ENCODE results near the gene DIO2. TPM values are rescaled to one million over a fixed set of nuclear protein-coding genes. Genes with fewer than 3 reads are reported as not detected.

DIO2 gene
- total RNA-seq (2022), result 3.4 and 4.9 TPM in 2 replicates
- percentile 39 among the genes with signal in this experiment for Bru-seq, nascent RNA
- percentile 46 among the genes with signal in this experiment for BruChase-seq, experiment 1, labeled RNA remaining after a 2-hour chase
- BruChase-seq, experiment 2, labeled RNA remaining after a 6-hour chase, result percentile 52 among the genes with signal in this experiment
- long read RNA-seq, full-length matches to known transcripts, result 1 of 2 reads
- long read RNA-seq, partial matches to known transcripts, result 0 of 2 reads
- long read RNA-seq, other reads (novel, unspliced or antisense), result 1 of 2 reads

DNA sequence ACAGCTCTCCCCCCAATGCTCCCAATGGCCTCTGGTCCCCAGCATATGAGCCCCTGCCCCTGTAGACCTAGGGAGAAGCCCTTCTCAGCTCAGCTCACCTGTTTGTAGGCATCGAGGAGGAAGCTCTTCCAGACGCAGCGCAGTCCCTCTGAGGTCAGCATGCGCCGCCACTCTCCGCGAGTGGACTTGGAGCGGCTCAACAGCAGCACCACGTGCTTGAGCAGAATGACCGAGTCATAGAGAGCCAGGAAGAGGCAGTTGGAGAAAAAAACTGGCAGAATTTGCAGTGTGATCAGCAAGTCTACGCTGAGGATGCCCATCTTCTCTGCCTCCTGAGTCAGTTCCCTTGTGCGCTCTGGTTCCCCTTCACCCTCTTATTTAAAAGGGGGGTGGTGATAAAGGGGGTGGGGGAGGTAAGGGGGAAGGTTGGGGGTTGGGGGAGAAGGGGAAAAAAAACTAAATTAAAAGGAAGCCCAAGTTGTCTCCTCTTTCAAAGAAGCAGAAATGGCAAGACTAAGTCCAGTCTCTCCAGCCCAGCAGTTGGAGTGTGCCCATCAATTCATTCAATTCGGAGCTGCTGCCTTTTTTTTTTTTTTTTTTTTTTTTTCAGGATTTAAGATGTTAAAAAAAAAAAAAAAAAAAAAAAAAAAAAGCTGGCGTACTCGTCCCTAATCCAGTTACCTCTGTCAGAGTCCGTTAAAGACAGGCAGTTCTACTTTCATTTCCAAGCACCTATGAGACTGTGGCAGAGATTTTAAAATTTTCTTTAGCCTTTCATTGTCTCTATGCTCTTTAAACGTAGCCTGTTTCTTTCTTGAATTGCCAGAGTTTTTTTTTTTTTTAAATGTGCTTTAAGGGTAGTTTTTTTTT is at the start of gene DIO2:
Gene DIO2 (minus strand): TSS at position 352 of the 870 bp plus-strand sequence. CDS start 32 bp downstream, at position 320.
- H3K4me3 ChIP-seq (ENCODE audit: low read depth, low read length), result no peak within 1 kb of the TSS
- CTCF ChIA-PET, result no interaction called here

DNA sequence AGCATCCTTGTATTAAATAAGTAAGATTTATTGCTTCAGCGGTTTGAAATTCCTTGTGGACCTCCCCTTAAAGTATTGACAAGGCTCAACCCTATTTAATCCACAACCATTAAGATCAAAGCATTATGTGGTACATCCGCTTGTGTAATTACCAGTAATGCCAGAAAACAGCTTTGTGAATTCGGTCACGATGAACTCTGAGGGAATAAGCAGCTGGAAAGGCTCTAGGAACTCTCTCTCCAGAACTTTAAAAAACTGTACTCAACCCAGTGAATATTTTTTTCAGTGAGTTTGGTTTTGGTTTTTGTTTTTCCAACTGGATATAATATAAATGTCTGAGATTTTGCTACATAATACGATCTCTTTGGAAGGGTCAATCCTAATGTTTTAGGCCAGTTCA is 49.3 kb upstream of the DIO2 start:
- H3K9me3 Mint-ChIP-seq (ENCODE audit: unreplicated experiment), result no peaks in the 10 kb centered on the region
- ChIA-PET POLR2A (no interaction called here), CTCF (no interaction called here)
- H3K36me3 Mint-ChIP-seq (ENCODE audit: insufficient read depth, unreplicated experiment), result no peaks in the 10 kb centered on the region
- BruUV-seq (replicated peaks), result no TSS peak
- TF ChIP-seq, protein P1, sequence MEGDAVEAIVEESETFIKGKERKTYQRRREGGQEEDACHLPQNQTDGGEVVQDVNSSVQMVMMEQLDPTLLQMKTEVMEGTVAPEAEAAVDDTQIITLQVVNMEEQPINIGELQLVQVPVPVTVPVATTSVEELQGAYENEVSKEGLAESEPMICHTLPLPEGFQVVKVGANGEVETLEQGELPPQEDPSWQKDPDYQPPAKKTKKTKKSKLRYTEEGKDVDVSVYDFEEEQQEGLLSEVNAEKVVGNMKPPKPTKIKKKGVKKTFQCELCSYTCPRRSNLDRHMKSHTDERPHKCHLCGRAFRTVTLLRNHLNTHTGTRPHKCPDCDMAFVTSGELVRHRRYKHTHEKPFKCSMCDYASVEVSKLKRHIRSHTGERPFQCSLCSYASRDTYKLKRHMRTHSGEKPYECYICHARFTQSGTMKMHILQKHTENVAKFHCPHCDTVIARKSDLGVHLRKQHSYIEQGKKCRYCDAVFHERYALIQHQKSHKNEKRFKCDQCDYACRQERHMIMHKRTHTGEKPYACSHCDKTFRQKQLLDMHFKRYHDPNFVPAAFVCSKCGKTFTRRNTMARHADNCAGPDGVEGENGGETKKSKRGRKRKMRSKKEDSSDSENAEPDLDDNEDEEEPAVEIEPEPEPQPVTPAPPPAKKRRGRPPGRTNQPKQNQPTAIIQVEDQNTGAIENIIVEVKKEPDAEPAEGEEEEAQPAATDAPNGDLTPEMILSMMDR (IDR thresholded peaks at IDR 0.05; ENCODE audit: insufficient read depth in 1 of 2, low read depth in 1 of 2, low read length in 1 of 2, severe bottlenecking in 1 of 2, unreplicated experiment in 1 of 2), result no peak
- no peak overlapping the region for H3K4me3 Mint-ChIP-seq (ENCODE audit: unreplicated experiment)
- no peaks in the 10 kb centered on the region for H3K4me1 ChIP-seq
- H3K27me3 ChIP-seq (replicated peaks; ENCODE audit: control insufficient read depth, insufficient read depth, low read length), result no peaks in the 10 kb centered on the region
- intact Hi-C loops (cut with micrococcal nuclease; ENCODE audit: unreplicated experiment), result no loop called here
- H3K36me3 ChIP-seq (ENCODE audit: control insufficient read depth, insufficient read depth, low read length), result no peaks in the 10 kb centered on the region
- no peak overlapping the region for H3K4me3 ChIP-seq (ENCODE audit: low read depth, low read length)
- H3K9me3 ChIP-seq, result no peaks in the 10 kb centered on the region
- H3K27ac Mint-ChIP-seq (ENCODE audit: unreplicated experiment), result no peak overlapping the region
- DNase-seq, result no peak
- H3K27me3 Mint-ChIP-seq (ENCODE audit: insufficient read depth, unreplicated experiment), result no peaks in the 10 kb centered on the region
- H3K4me1 Mint-ChIP-seq (ENCODE audit: low read depth, unreplicated experiment), result no peaks in the 10 kb centered on the region

More for the DNA sequence above, at the start of gene DIO2:
- Mint-ChIP-seq H3K4me3 (ENCODE audit: unreplicated experiment) (peak within 1 kb of the TSS; percentile 16), H3K36me3 (ENCODE audit: insufficient read depth, unreplicated experiment) (peaks cover 6% of the 10 kb centered on the region), H3K27me3 (ENCODE audit: insufficient read depth, unreplicated experiment) (peaks cover 3% of the 10 kb centered on the region), H3K9me3 (ENCODE audit: unreplicated experiment) (no peaks in the 10 kb centered on the region), H3K27ac (ENCODE audit: unreplicated experiment) (peak within 1 kb of the TSS; percentile 2), H3K4me1 (ENCODE audit: low read depth, unreplicated experiment) (peaks cover 7% of the 10 kb centered on the region)
- Histone ChIP-seq H3K36me3 (ENCODE audit: control insufficient read depth, insufficient read depth, low read length) (0 out of 2 replicates have a peak, but pooled peaks cover 2% of the 10 kb centered on the region), H3K4me1 (peaks cover 16% of the 10 kb centered on the region), H3K9me3 (no peaks in the 10 kb centered on the region), H3K27me3 (replicated peaks; ENCODE audit: control insufficient read depth, insufficient read depth, low read length) (no peaks in the 10 kb centered on the region)
- TF ChIP-seq, protein P1 (IDR thresholded peaks at IDR 0.05; ENCODE audit: insufficient read depth in 1 of 2, low read depth in 1 of 2, low read length in 1 of 2, severe bottlenecking in 1 of 2, unreplicated experiment in 1 of 2), result no peak
- POLR2A ChIA-PET, result no interaction called here
- BruUV-seq (replicated peaks), result no TSS peak
- no peak for DNase-seq
- intact Hi-C loops (cut with micrococcal nuclease; ENCODE audit: unreplicated experiment), result loop anchor here (10.0 kb wide), 1 partner anchor 253 kb away; no protein-coding TSS in a partner anchor

DNA sequence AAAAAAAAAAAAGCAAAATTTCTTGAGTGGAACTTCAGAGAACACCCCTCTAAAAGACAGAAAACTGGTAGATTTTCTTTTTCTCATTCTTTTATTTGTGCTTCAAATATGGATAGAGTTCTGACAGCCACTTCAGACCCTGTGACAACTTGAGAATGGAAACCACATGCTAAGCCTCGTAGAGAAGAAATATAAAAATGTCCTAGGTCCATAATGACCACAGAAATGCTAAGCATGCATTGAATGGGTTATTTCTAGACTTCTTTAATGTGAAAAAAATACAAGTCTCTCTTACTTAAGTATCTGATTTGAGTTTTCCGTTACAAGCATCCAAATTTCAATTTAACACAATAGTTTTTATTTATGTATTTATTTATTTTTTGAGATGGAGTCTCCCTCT is 28.3 kb upstream of the DIO2 start:
- ChIA-PET CTCF (no interaction called here), POLR2A (no interaction called here)
- H3K36me3 Mint-ChIP-seq (ENCODE audit: insufficient read depth, unreplicated experiment), result peaks cover 6% of the 10 kb centered on the region
- no peak overlapping the region for H3K27ac Mint-ChIP-seq (ENCODE audit: unreplicated experiment)
- DNase-seq, result no peak
- Histone ChIP-seq H3K4me3 (ENCODE audit: low read depth, low read length) (no peak overlapping the region), H3K9me3 (peaks cover 9% of the 10 kb centered on the region; the same call in 1 of the 2 replicates), H3K4me1 (no peaks in the 10 kb centered on the region), H3K27me3 (replicated peaks; ENCODE audit: control insufficient read depth, insufficient read depth, low read length) (no peaks in the 10 kb centered on the region), H3K36me3 (ENCODE audit: control insufficient read depth, insufficient read depth, low read length) (no peaks in the 10 kb centered on the region)
- H3K4me3 Mint-ChIP-seq (ENCODE audit: unreplicated experiment), result no peak overlapping the region
- TF ChIP-seq, protein P1 (IDR thresholded peaks at IDR 0.05; ENCODE audit: insufficient read depth in 1 of 2, low read depth in 1 of 2, low read length in 1 of 2, severe bottlenecking in 1 of 2, unreplicated experiment in 1 of 2), result no peak
- no peaks in the 10 kb centered on the region for H3K27me3 Mint-ChIP-seq (ENCODE audit: insufficient read depth, unreplicated experiment)
- peaks cover 47% of the 10 kb centered on the region for H3K9me3 Mint-ChIP-seq (ENCODE audit: unreplicated experiment)
- no TSS peak for BruUV-seq (replicated peaks)
- no peaks in the 10 kb centered on the region for H3K4me1 Mint-ChIP-seq (ENCODE audit: low read depth, unreplicated experiment)
- intact Hi-C loops (cut with micrococcal nuclease; ENCODE audit: unreplicated experiment), result no loop called here
